Neural progenitor cell (in vitro differentiated cells): ENCODE results near the gene UGT1A8.

Experiments
- CTCF ChIP-seq: fragments of 200-600 bp; sonication (generic); IDR thresholded peaks from 2 replicates; pipeline ENCODE4 v1.5.1; 2017; ENCODE audit warnings: antibody characterized with exemption, mild to moderate bottlenecking
- EZH2 ChIP-seq: fragments of 200-600 bp; sonication (generic); IDR thresholded peaks from 2 replicates; pipeline ENCODE4 v1.6.1; 2017; ENCODE audit warnings: antibody characterized with exemption, mild to moderate bottlenecking, moderate library complexity
- EZH2phosphoT487 ChIP-seq: fragments of 200-600 bp; sonication (generic); IDR thresholded peaks from 2 replicates; pipeline ENCODE4 v1.6.1; 2017; ENCODE audit warnings: antibody characterized with exemption

- TF ChIP-seq EZH2phosphoT487 = no peak
- no peak for TF ChIP-seq EZH2
- TF ChIP-seq CTCF = no peak
Measured at GRCh38 chr2:233627331-233628025, 10.0 kb downstream of the UGT1A8 start.
